HG02642 (cell line): ENCODE data around the gene HOXD3.

ENCODE experiments used
- ATAC-seq: cut with Tn5 transposase; IDR thresholded peaks from one replicate; pipeline ENCODE4 v1.9.1; 2021; ENCODE audit warnings: mild to moderate bottlenecking; ENCODE audit not compliant: unreplicated experiment, poor library complexity

The HOXD3 gene

DNA sequence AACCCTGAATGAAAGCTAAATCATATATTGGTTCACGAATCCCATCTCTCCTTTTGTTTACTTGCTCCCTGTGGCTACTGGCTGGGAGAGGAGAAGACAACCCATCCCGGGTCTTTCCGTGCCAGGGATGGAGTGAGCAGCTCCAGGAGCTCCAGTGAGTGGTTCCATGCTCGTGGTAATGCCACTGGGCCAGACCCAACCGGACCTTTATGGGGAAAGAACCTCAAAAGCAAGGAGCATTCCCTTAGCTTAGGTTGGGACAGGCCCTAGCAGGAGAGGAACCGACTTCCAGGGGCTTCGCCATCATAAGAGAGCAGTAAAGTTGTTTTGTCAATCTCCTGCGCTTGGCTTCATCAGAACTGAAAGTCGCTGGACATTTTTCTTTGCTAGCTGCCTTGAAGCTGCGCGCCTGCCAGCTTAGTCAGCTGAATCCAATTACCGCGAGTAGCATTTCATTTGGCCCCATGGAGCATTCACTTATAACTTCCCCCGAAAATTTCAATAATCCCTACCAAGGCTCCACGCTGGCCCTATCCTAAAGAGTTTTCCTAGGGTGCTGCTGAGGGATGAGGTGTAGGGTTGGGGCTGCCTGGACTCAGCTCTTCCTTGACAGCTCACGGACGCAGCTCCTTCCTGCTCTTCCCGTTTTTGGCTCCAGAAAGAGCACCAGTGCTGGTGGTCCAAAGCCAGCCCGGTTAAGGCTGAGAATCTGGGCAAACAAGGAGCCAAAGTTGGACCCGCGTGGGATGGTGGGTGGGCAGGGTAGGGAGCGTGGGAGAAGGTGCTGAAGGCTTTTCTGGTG lies 4.9 kb downstream of the HOXD3 start:
- ATAC-seq, result no peak

DNA sequence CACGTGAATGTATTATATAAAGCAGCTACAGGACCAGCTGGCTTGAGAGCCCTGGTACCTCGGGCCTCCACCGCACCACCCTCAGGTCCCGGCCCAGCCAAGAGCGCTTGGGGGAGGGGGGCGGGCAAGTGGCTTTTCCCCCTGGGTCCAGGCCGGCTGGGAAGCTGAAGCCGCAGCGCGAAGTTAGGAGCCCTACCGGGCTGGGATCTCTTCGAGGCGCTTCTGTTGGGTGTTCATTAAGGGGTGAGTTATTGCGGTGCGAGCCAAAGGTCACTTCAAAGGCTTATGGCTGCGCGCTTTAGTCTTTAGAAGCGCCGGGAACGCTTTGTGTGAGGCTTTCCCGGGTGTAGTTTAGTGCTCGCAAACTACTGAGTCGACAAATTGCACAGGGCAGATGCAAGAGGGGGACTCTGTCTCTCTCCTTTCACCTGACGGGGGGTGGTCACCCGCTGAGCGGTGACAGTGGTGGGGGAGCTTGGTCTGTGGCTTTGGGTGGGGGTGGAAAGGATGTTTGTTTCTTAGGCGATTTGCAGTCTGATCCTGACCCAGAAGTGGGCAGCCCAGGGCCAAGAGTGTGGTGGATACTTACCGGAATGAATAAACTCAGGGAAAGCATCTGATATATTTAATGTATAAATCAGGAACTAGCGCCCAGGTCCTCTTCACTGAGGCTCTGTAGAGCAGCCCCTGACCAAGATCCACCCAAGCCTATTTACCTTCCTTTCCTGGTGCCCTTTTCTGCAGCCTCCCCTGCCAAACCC lies 6.0 kb downstream of the HOXD3 start:
- no peak for ATAC-seq

DNA sequence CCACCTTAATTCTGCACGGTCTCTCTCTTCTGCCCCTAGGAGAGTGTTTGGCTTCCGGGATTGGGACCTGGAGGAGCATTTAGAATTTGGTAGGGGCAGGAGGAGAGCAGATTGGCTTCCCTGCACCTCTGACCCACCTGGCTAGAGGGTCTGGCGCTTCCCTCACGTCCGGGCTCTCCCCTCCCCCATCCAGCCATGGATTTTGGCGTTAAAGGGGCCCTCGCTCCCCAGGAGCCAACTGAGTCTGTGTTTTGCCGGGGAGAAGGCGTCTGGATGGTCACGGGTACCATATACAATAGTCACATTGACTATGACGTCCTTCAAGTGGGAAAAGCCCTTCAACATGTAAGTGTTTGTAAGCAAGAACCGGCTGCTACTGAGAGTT lies 6.6 kb downstream of the HOXD3 start:
- ATAC-seq, result no peak

DNA sequence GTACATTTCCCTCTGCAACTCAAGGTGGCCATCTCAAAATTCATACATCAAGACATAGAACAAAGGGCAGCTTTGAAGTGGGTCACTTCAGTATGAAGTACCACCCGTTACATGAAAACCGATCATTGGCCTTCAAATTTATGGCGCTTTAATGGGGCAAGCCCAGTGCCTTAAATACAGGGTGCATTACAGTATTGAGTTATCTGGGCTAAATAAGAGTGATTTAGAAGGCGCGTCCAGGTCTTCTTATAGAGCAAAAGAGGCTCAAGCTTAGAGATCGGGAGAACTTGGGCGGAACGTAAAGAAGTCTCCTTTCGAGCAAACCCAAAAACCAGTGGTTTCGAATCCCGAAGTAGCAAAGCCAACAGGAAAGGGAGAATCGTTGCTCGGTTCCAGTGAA lies 7.1 kb downstream of the HOXD3 start:
- no peak for ATAC-seq

DNA sequence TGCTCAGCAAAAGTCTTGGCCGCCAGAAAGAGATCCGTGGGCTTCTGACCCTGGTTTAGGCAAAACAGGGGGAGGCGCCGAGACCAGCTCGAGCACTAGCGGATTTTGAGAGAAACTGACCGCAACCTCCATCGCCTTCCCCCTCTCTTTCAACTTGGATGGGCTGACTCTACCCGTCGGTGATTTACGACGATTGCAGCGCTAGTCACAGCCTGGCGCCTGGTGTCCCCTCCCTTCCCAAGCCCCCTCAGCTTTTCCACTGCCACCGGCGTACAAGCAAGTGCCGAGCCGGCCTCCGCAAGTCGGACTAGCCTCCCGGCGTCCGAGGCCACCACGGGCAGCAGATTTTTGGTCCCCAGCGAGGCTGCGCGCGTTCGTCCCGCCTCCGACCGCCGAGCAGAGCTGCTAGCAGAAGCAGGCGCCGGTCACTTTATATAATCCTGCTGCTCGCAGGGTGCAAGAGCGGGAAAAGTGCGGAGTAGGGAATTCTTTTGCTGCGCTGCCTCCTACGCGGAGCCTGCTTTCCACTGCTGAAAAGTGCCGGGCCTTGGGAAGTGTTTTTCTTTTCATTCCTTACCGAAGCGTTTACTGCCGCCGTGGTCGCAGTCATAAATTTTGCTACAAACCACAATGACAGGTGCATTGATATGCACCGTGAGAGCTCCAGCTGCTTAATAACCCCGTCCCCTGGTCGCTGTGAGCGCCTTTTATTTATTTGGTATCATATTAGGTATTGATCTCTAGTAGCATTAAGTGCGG lies 7.7 kb downstream of the HOXD3 start:
- no peak for ATAC-seq

DNA sequence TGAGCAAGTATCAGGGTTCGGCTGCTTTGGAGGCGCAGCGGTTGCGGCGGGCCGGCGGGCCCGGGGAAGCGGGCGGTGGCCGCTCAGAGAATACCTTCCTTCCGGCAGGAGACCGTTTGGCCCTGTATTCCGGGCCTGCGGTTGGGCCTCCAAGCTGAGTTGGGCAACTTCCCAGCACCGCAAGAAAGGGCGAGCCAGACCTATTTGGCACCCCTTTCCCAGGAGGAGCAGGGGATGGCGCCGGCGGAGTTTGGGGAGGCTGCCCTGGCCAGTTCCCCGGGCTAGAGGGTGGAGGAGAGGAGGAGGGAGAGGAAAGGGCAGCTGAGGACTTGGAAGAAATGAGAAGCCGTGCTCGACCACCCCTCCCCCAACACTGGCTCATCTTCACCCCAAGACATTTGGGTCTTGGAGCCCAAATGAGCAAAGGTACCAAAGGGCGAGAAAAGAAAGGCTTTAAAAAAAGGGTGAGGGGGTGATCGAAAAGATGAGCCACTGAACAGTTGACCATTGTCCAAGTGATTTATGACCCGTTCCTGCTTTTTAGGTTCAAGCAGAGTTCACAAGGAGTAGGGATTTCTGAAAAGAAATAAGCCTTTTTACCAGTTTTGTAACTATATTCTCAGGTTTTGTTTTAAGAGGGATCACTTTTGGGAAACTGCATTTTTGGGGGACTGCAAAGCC lies 8.4 kb downstream of the HOXD3 start:
- ATAC-seq, result no peak

DNA sequence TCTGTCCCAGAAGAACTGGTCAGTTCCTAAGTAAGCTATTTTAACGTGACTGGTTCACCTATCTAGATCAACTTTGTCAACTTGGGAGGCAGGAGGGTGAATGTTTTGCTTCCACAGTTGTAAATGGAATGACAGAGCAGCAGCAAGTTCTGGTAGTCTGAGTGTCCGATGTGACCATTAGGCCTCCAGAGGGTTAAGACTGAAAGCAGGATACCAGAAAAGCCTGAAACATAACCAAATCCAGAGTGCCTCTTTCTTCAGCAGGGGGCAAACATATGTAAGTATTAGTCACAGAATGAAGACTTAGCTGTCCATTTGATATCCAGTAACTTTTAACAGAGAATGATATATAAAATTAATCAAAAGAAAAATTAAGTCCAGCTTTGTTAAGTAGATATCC lies 9.2 kb downstream of the HOXD3 start:
- no peak for ATAC-seq

DNA sequence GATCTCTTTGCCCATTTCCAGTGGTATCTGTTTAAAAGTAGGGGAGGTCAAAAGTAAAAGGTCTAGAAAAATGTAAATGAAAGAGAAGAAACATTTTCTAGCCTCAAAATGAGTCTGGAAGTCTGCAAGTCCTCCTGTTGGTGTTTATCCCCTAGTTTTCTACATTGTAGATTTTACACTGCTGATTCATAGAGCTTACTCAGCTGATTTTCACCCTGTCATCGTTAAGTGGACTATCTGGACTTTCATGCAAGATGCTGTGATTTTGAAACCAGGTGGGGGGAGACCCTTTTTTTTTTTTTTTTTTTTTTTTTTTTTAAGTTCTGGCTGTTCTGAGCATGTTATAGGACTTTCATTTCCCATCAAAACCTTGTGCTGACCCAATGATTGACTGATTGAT lies 10.3 kb downstream of the HOXD3 start:
- no peak for ATAC-seq

DNA sequence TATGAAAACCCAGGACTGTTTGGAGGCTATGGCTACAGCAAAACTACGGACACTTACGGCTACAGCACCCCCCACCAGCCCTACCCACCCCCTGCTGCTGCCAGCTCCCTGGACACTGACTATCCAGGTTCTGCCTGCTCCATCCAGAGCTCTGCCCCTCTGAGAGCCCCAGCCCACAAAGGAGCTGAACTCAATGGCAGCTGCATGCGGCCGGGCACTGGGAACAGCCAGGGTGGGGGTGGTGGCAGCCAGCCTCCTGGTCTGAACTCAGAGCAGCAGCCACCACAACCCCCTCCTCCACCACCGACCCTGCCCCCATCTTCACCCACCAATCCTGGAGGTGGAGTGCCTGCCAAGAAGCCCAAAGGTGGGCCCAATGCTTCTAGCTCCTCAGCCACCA lies 12.1 kb downstream of the HOXD3 start:
- no peak for ATAC-seq

DNA sequence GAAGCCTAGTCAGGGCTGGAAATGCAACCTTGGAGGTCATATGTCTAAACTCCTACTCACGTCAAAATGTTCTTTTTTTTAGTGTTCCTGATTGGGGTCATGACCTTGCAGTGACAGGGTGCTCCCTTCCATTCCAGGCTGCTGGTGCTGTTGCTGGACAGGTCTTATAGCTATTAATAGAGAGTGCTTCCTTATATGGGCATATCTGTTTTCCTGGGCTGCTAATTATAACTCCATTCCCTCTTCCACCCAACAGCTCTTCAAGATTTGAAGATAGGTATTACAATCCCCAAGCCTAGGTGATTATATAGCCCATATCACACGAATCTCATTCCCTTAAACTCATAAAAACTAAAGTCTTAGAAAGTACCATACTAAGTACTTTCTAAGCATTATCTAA lies 12.6 kb downstream of the HOXD3 start:
- ATAC-seq, result no peak

DNA sequence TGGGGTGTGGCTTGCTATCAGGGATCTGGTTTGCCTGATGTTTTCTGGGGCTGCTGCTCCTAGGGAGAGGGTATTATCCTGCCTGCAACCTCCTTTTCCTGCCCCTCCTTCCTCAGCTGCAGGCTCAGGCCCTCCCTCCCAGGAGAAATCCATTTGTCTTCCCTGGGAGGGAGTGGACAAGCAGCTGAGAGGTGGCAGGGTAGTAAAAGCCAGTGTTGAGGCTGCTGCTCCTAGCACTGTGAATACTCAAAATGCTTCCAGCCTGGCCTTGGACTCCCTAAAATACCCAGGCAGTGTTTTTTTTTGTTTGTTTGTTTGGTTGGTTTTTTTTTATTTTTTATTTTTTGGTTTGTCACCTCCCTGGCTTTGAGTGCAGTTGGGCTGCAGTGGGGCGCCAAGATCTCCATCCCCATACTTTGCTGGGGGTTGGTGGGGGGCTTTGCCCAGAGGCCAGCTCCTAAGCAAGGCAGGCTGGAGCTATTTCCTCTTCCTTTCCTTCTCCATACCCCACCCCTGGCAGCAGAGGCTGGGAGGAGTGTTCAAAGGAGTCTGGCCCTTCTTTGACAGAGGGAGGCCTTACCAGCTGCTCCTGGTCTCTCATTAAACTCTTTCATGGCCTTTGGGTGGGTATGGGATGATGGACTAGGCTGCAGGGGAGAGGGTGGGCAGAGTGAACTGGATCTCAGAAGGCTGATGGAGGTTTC lies 13.6 kb downstream of the HOXD3 start:
- ATAC-seq, result no peak

DNA sequence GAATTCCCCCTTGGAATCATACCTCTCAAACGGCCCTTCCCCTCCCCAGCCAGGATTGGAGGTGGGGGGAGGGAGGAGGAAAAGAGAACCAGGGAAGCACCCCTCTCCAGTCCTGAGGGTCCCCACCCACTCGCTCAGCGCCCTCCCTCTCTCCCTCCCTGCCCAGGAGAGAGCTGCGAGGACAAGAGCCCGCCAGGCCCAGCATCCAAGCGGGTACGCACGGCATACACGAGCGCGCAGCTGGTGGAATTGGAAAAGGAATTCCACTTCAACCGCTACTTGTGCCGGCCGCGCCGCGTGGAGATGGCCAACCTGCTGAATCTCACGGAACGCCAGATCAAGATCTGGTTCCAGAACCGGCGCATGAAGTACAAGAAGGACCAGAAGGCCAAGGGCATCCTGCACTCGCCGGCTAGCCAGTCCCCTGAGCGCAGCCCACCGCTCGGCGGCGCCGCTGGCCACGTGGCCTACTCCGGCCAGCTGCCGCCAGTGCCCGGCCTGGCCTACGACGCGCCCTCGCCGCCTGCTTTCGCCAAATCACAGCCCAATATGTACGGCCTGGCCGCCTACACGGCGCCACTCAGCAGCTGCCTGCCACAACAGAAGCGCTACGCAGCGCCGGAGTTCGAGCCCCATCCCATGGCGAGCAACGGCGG lies 14.4 kb downstream of the HOXD3 start:
- no peak for ATAC-seq

DNA sequence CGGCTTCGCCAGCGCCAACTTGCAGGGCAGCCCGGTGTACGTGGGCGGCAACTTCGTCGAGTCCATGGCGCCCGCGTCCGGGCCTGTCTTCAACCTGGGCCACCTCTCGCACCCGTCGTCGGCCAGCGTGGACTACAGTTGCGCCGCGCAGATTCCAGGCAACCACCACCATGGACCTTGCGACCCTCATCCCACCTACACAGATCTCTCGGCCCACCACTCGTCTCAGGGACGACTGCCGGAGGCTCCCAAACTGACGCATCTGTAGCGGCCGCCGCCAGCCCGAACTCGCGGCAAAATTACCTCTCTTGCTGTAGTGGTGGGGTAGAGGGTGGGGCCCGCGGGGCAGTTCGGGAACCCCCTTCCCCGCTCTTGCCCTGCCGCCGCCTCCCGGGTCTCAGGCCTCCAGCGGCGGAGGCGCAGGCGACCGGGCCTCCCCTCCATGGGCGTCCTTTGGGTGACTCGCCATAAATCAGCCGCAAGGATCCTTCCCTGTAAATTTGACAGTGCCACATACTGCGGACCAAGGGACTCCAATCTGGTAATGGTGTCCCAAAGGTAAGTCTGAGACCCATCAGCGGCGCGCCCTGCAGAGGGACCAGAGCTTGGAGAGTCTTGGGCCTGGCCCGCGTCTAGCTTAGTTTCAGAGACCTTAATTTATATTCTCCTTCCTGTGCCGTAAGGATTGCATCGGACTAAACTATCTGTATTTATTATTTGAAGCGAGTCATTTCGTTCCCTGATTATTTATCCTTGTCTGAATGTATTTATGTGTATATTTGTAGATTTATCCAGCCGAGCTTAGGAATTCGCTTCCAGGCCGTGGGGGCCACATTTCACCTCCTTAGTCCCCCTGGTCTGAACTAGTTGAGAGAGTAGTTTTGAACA lies 15.1 kb downstream of the HOXD3 start:
- ATAC-seq, result no peak

DNA sequence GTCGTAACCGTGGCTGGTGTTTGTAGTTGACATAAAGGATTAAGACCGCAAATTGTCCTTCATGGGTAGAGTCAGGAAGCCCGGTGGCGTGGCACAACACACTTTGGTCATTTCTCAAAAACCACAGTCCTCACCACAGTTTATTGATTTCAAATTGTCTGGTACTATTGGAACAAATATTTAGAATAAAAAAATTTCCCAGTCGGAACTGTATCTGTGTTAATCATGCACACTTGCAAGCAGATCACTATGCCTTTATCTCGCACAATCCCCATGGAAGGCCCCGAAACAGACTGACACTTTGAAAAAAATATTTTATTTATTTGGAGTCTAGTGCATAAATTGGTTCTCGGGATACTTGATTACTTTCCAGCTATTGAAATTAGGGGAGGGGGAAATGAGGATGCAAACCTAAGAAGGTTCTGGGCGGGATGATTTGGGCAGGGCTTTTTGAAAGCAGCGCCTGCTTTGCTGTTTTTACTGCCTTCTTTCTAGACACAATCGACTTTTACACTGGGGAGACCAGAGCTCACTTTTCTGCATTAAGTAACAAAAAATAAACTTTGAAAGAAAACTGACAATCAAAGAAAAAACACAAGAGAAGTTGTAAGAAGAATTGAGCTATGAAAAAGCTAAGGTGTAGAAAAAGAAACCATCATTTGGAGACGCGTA lies 15.9 kb downstream of the HOXD3 start:
- ATAC-seq, result no peak

DNA sequence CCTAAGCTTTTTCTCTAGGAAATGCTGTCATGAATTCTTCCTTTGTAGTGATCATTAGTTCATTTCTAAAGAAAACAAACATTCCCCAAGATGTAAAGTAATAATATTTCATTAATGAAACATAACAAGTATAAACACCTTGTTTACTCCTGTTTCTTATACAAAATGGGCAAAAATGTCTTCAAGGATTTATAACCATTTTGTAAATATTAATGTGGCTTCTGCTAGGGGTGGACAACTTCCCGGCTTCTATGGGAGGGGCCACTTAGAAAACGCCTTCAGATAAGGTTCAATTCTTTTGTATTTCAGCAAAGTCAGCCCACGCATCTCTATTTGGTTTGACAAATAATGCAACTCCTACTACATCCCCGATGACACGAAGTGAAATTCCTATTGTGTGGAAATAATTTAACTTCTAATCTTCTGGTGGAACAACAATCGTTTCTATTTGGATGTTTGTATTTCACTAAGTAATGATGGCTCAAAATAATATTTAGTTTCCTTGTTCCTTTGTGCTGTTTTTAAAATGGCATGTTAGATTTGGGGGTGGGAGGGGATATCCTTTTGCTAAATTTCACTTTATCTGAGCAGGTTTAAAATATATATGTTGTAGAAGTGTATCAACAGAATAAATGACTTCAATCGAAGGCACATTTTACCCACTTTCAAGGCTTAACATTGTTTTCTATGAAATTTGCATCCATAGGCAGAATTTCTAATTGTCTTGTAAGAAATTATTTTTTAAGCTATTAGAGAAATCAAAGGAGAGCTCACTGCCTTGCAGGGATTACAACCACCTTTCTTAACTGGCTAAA lies 16.7 kb downstream of the HOXD3 start:
- ATAC-seq, result no peak

DNA sequence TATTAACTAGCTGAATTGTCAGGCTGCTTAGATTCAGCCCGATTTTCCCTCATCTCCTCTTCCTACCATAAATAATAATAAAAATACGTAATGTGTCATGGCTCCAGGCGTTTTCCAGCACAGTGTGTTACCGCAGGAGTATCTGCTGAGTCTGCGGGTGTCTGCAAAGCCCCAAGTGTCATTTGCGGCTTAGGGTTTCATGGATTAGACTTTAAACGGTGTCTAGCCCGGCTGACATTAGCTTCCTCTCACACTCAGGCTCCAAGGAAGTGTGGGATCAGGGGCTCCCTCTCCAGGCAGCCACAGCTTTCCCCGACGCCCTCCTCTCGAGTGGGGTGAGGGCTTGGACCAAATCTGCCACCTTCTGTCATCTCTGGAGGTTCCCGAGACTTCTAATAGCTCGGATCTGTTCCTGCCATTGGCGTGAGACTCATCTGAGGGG lies 17.3 kb downstream of the HOXD3 start:
- ATAC-seq, result no peak
